OCI-LY7 (cell line): Measurements from ENCODE around the gene SLC22A4. TPM values are rescaled to one million over a fixed set of nuclear protein-coding genes. Genes with fewer than 3 reads are reported as not detected.

Experiments
- BruUV-seq: library from RNA; stranded (reverse); fragments of 400-500 nt; replicated peaks from 2 replicates; lab custom pipeline; 2021; lab: Mats Ljungman, UMichigan
- CTCF ChIA-PET: fragments of 300-600 bp; sonication (Branson Sonifier 250); formaldehyde crosslinking; loops from one replicate; lab custom pipeline; 2022; ENCODE audit warnings: antibody characterized with exemption; ENCODE audit not compliant: unreplicated experiment; lab: Charles Lee
- POLR2A ChIA-PET: fragments of 300-600 bp; sonication (Branson Sonifier 250); formaldehyde crosslinking; loops from one replicate; lab custom pipeline; 2022; ENCODE audit warnings: antibody characterized with exemption; lab: Charles Lee
- DNase-seq: peaks from one replicate; pipeline ENCODE4 v3.0.0-alpha.2; 2015; ENCODE audit warnings: low spot score
- H2AFZ ChIP-seq: fragments of 200-600 bp; sonication (generic), shearing (Covaris generic); 2 replicates; pipeline ENCODE4 v1.6.1; 2014; ENCODE audit warnings: mild to moderate bottlenecking, antibody characterized with exemption, low read length, moderate library complexity
- H3K27ac ChIP-seq: fragments of 200-600 bp; sonication (generic); 2 replicates; pipeline ENCODE4 v1.5.1; 2014; ENCODE audit warnings: mixed run types, low read depth, mild to moderate bottlenecking, moderate library complexity, low read length, inconsistent platforms; ENCODE audit not compliant: poor library complexity, severe bottlenecking
- H3K36me3 ChIP-seq: fragments of 200-600 bp; sonication (generic); 2 replicates; pipeline ENCODE4 v1.6.1; 2014; ENCODE audit warnings: mild to moderate bottlenecking, antibody characterized with exemption, low read length, moderate library complexity, mixed read lengths; ENCODE audit not compliant: insufficient read depth
- H3K4me1 ChIP-seq: fragments of 200-600 bp; sonication (generic); 2 replicates; pipeline ENCODE4 v1.5.1; 2014; ENCODE audit warnings: mild to moderate bottlenecking, low read length; ENCODE audit not compliant: insufficient read depth, poor library complexity, severe bottlenecking
- H3K4me2 ChIP-seq: fragments of 200-600 bp; sonication (generic); 2 replicates; pipeline ENCODE4 v1.6.1; 2014; ENCODE audit warnings: mild to moderate bottlenecking, low read length
- H3K4me3 ChIP-seq: fragments of 200-600 bp; sonication (generic); 2 replicates; pipeline ENCODE4 v1.5.1; 2014; ENCODE audit warnings: mild to moderate bottlenecking, low read depth, low read length; ENCODE audit not compliant: poor library complexity, severe bottlenecking
- H3K79me2 ChIP-seq: fragments of 200-600 bp; sonication (generic); 2 replicates; pipeline ENCODE4 v1.6.1; 2016; ENCODE audit warnings: low read depth, mild to moderate bottlenecking, low read length, moderate library complexity, mixed read lengths; ENCODE audit not compliant: insufficient read depth
- H3K9me2 ChIP-seq: fragments of 200-600 bp; sonication (generic); 2 replicates; pipeline ENCODE4 v1.6.1; 2016; ENCODE audit warnings: mild to moderate bottlenecking, low read length, mixed read lengths; ENCODE audit not compliant: insufficient read depth
- H3K9me3 ChIP-seq: fragments of 200-600 bp; sonication (generic); 2 replicates; pipeline ENCODE4 v1.6.1; 2014; ENCODE audit warnings: mild to moderate bottlenecking, mixed run types, low read length, mixed read lengths
- H4K20me1 ChIP-seq: fragments of 200-600 bp; sonication (generic); 2 replicates; pipeline ENCODE4 v1.6.1; 2014; ENCODE audit warnings: mild to moderate bottlenecking, antibody characterized with exemption, low read length, moderate library complexity, mixed read lengths; ENCODE audit not compliant: insufficient read depth
- EZH2phosphoT487 ChIP-seq: fragments of 200-600 bp; sonication (generic); IDR thresholded peaks from 2 replicates; pipeline ENCODE4 v1.6.1; 2018; ENCODE audit warnings: low read depth, borderline replicate concordance, mild to moderate bottlenecking, mixed run types, antibody characterized with exemption, low read length, moderate library complexity, mixed read lengths
- intact Hi-C: fragments of 100-400 bp; cut with micrococcal nuclease; formaldehyde crosslinking; loops from one replicate; pipeline ENCODE4 v1.10.0; 2022; ENCODE audit not compliant: unreplicated experiment
- total RNA-seq, 2 experiments: library from RNA; depleted of rRNA in 1 of 2; stranded (reverse); fragments of >200 nt in 1 of 2; shearing (Covaris generic) in 1 of 2; gene quantifications; 2 replicates each; pipeline ENCODE4 v1.2.3, GENCODE V29; 2014 to 2022
- TF ChIP-seq, protein P1 (sequence below): fragments of 200-600 bp; sonication (generic); conservative IDR thresholded peaks from 2 replicates; pipeline ENCODE4 v1.5.1; 2014; ENCODE audit warnings: mild to moderate bottlenecking, antibody characterized with exemption, low read length, moderate library complexity, mixed read lengths

Gene SLC22A4
- total RNA-seq, 2 experiments from 2014 or later: not detected

DNA sequence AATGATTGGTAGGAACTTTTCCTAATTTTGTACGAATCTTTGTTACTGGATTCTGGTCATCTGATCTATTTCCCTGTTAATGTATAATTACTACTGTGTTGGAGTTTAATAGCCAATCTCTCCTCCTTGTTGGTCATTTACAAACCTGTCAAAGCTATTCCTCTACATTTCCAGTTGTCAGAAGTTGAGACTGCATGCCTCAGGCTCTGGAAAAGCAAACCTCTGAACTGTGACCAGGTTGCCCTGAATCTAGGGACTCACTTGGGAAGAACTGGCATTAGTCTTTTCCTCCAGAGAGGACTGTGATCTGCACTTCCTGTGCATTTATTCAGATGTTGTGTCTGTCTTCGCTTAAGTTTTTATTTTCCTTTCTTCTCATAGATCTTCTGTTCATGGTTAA is 20.6 kb upstream of the SLC22A4 start:
- DNase-seq: no peak
- no peak for TF ChIP-seq EZH2phosphoT487
- TF ChIP-seq, protein P1, sequence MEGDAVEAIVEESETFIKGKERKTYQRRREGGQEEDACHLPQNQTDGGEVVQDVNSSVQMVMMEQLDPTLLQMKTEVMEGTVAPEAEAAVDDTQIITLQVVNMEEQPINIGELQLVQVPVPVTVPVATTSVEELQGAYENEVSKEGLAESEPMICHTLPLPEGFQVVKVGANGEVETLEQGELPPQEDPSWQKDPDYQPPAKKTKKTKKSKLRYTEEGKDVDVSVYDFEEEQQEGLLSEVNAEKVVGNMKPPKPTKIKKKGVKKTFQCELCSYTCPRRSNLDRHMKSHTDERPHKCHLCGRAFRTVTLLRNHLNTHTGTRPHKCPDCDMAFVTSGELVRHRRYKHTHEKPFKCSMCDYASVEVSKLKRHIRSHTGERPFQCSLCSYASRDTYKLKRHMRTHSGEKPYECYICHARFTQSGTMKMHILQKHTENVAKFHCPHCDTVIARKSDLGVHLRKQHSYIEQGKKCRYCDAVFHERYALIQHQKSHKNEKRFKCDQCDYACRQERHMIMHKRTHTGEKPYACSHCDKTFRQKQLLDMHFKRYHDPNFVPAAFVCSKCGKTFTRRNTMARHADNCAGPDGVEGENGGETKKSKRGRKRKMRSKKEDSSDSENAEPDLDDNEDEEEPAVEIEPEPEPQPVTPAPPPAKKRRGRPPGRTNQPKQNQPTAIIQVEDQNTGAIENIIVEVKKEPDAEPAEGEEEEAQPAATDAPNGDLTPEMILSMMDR: no peak
- Histone ChIP-seq H3K36me3 (no peaks in the 10 kb centered on the region), H3K4me1 (no peaks in the 10 kb centered on the region), H3K4me2 (no peak overlapping the region), H4K20me1 (no peaks in the 10 kb centered on the region), H3K4me3 (no peak overlapping the region), H3K79me2 (no peaks in the 10 kb centered on the region), H3K9me3 (no peaks in the 10 kb centered on the region), H2AFZ (no peak overlapping the region), H3K27ac (no peak overlapping the region), H3K9me2 (no peaks in the 10 kb centered on the region)
- ChIA-PET POLR2A (no interaction called here), CTCF (interaction anchor here (0.6 kb wide), 1 partner anchor 19 kb away, joined by 3 read pairs; no protein-coding TSS in a partner anchor)
- intact Hi-C loops: loop anchor here (2.0 to 10.0 kb wide), 3 partner anchors 89 to 229 kb away; no protein-coding TSS in a partner anchor
- BruUV-seq: no TSS peak

- POLR2A ChIA-PET: interaction anchor here (0.6 kb wide), 1 partner anchor 1499 kb away, joined by 3 read pairs; no protein-coding TSS in a partner anchor
- no TSS peak for BruUV-seq
- Histone ChIP-seq H3K36me3 (no peaks in the 10 kb centered on the region), H3K27ac (no peak overlapping the region), H3K4me3 (no peak overlapping the region), H3K9me3 (no peaks in the 10 kb centered on the region), H3K4me1 (no peaks in the 10 kb centered on the region), H4K20me1 (no peaks in the 10 kb centered on the region), H2AFZ (no peak overlapping the region), H3K9me2 (no peaks in the 10 kb centered on the region), H3K4me2 (no peak overlapping the region), H3K79me2 (no peaks in the 10 kb centered on the region)
- no peak for DNase-seq
- TF ChIP-seq, protein P1: no peak
- TF ChIP-seq EZH2phosphoT487: no peak
- intact Hi-C loops: loop anchor here (5.0 to 10.0 kb wide), 2 partner anchors 89 to 228 kb away; no protein-coding TSS in a partner anchor
- CTCF ChIA-PET: no interaction called here
Measured at GRCh38 chr5:132274050-132274792, 20.0 kb upstream of the SLC22A4 start.
